PC-3 (cell line): Measurements from ENCODE around the gene SNAPC1. TPM values are rescaled to one million over a fixed set of nuclear protein-coding genes. Genes with fewer than 3 reads are reported as not detected.

Source experiments
- ATAC-seq: fragments of 200-7000 bp; cut with Tn5 transposase; 2 replicates; pipeline ENCODE4 v1.9.1; 2020; ENCODE audit warnings: mild to moderate bottlenecking, moderate library complexity
- BruUV-seq: library from RNA; stranded (reverse); fragments of 400-500 nt; replicated peaks from 2 replicates; lab custom pipeline; 2021; lab: Mats Ljungman, UMichigan
- CTCF ChIA-PET: fragments of 300-600 bp; sonication (Branson Sonifier 250); formaldehyde crosslinking; loops from one replicate; lab custom pipeline; 2022; ENCODE audit warnings: antibody characterized with exemption; lab: Charles Lee
- POLR2A ChIA-PET: fragments of 300-600 bp; sonication (Branson Sonifier 250); formaldehyde crosslinking; loops from one replicate; lab custom pipeline; 2022; ENCODE audit warnings: antibody characterized with exemption; ENCODE audit not compliant: unreplicated experiment; lab: Charles Lee
- DNase-seq: peaks from one replicate; pipeline ENCODE4 v3.0.0-alpha.2; 2015
- H2AFZ ChIP-seq: fragments of 300-600 bp; sonication (generic); 2 replicates; pipeline ENCODE4 v1.6.0; 2016; ENCODE audit warnings: antibody characterized with exemption, low read length
- H3F3A ChIP-seq: fragments of 300-600 bp; sonication (generic); one replicate; pipeline ENCODE4 v1.6.0; 2017; ENCODE audit warnings: antibody characterized with exemption, low read length, control low read depth, mild to moderate bottlenecking; ENCODE audit not compliant: unreplicated experiment
- H3K27ac ChIP-seq: fragments of 300-600 bp; sonication (generic); 2 replicates; pipeline ENCODE4 v1.5.1; 2016; ENCODE audit warnings: mild to moderate bottlenecking, low read length
- H3K27me3 ChIP-seq: fragments of 300-600 bp; sonication (generic); 2 replicates; pipeline ENCODE4 v1.6.1; 2016; ENCODE audit warnings: low read length, mixed read lengths
- H3K36me3 ChIP-seq: fragments of 300-600 bp; sonication (generic); 2 replicates; pipeline ENCODE4 v1.6.1; 2016; ENCODE audit warnings: low read depth, mixed run types, low read length, mixed read lengths
- H3K4me1 ChIP-seq: fragments of 300-600 bp; sonication (generic); 2 replicates; pipeline ENCODE4 v1.5.1; 2016; ENCODE audit warnings: low read length; ENCODE audit not compliant: insufficient read depth
- H3K4me2 ChIP-seq: fragments of 300-600 bp; sonication (generic); 2 replicates; pipeline ENCODE4 v1.6.0; 2016; ENCODE audit warnings: low read length
- H3K4me3 ChIP-seq: fragments of 300-600 bp; sonication (generic); 2 replicates; pipeline ENCODE4 v1.5.1; 2016; ENCODE audit warnings: mild to moderate bottlenecking, low read length, mixed read lengths
- H3K79me2 ChIP-seq: fragments of 300-600 bp; sonication (generic); 2 replicates; pipeline ENCODE4 v1.6.1; 2017; ENCODE audit warnings: low read length, mixed read lengths
- H3K9ac ChIP-seq: fragments of 300-600 bp; sonication (generic); 2 replicates; pipeline ENCODE4 v1.6.0; 2016; ENCODE audit warnings: mild to moderate bottlenecking, low read length
- H3K9me2 ChIP-seq: fragments of 300-600 bp; sonication (generic); replicated peaks from 2 replicates; pipeline ENCODE4 v1.6.1; 2016; ENCODE audit warnings: mixed run types, low read length, mixed read lengths
- H3K9me3 ChIP-seq: fragments of 300-600 bp; sonication (generic); 2 replicates; pipeline ENCODE4 v1.6.1; 2016; ENCODE audit warnings: low read length, mixed read lengths
- H4K20me1 ChIP-seq: fragments of 300-600 bp; sonication (generic); 2 replicates; pipeline ENCODE4 v1.6.1; 2016; ENCODE audit warnings: low read length, mixed read lengths
- EZH2 ChIP-seq: fragments of 300-600 bp; sonication (generic); IDR thresholded peaks from one replicate; pipeline ENCODE4 v1.6.1; 2017; ENCODE audit warnings: antibody characterized with exemption, mild to moderate bottlenecking, low read length; ENCODE audit not compliant: unreplicated experiment
- EZH2phosphoT487 ChIP-seq: fragments of 300-600 bp; sonication (generic); IDR thresholded peaks from 2 replicates; pipeline ENCODE4 v1.6.1; 2018; ENCODE audit warnings: mild to moderate bottlenecking, antibody characterized with exemption, low read length, borderline replicate concordance
- intact Hi-C: fragments of 100-400 bp; cut with micrococcal nuclease; formaldehyde crosslinking; loops from 2 replicates; pipeline ENCODE4 v1.9.0; 2023
- total RNA-seq: library from RNA; depleted of rRNA; stranded (reverse); fragments of >200 nt; gene quantifications from 2 replicates; pipeline ENCODE4 v1.2.3, GENCODE V29; 2014
- TF ChIP-seq, protein P1 (sequence below): fragments of 300-600 bp; sonication (generic); conservative IDR thresholded peaks from 2 replicates; pipeline ENCODE4 v1.5.1; 2017; ENCODE audit warnings: antibody characterized with exemption, low read depth, mild to moderate bottlenecking, low read length

SNAPC1 gene
- total RNA-seq, 1 experiment from 2014 or later = 26.7 TPM

DNA sequence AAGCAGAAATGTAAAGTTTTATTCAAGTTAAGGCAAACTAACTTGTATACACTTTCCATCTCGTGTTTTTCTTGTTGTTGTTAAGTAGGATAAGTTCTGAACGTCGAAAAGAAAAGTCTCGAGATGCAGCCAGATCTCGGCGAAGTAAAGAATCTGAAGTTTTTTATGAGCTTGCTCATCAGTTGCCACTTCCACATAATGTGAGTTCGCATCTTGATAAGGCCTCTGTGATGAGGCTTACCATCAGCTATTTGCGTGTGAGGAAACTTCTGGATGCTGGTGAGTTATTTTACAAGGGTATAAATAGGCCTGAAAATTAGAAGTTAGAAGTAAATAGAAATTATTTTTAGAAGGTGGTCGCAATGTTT is 41.9 kb upstream of the SNAPC1 start:
- H4K20me1 ChIP-seq = peaks cover 84% of the 10 kb centered on the region
- peaks cover 36% of the 10 kb centered on the region for H3K4me1 ChIP-seq
- peaks cover 43% of the 10 kb centered on the region for H3K36me3 ChIP-seq
- H3K27me3 ChIP-seq = no peaks in the 10 kb centered on the region
- peak overlapping the region; percentile 7 for H3K4me2 ChIP-seq
- H3K9me2 ChIP-seq = no peaks in the 10 kb centered on the region
- peaks cover 98% of the 10 kb centered on the region for H3K79me2 ChIP-seq
- H3K9me3 ChIP-seq = no peaks in the 10 kb centered on the region
- intact Hi-C loops = no loop called here
- H3K27ac ChIP-seq = peak overlapping the region; percentile 6
- no TSS peak for BruUV-seq
- H3F3A ChIP-seq = peaks cover 50% of the 10 kb centered on the region
- TF ChIP-seq, protein P1, sequence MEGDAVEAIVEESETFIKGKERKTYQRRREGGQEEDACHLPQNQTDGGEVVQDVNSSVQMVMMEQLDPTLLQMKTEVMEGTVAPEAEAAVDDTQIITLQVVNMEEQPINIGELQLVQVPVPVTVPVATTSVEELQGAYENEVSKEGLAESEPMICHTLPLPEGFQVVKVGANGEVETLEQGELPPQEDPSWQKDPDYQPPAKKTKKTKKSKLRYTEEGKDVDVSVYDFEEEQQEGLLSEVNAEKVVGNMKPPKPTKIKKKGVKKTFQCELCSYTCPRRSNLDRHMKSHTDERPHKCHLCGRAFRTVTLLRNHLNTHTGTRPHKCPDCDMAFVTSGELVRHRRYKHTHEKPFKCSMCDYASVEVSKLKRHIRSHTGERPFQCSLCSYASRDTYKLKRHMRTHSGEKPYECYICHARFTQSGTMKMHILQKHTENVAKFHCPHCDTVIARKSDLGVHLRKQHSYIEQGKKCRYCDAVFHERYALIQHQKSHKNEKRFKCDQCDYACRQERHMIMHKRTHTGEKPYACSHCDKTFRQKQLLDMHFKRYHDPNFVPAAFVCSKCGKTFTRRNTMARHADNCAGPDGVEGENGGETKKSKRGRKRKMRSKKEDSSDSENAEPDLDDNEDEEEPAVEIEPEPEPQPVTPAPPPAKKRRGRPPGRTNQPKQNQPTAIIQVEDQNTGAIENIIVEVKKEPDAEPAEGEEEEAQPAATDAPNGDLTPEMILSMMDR = no peak
- no peak for TF ChIP-seq EZH2phosphoT487
- TF ChIP-seq EZH2 = no peak
- no peak overlapping the region for H3K4me3 ChIP-seq
- no peak overlapping the region for H3K9ac ChIP-seq
- H2AFZ ChIP-seq = no peak overlapping the region
- POLR2A ChIA-PET = no interaction called here
- CTCF ChIA-PET = interaction anchor here (0.6 to 0.8 kb wide), 2 partner anchors 9 to 117 kb away, joined by 3 to 6 read pairs; no protein-coding TSS in a partner anchor
- ATAC-seq (0 out of 2 replicates have a peak, but pooled peaks have one; percentile 6), DNase-seq (peak; percentile 37)

GRCh38 chr14:61720741-61721140 is 41.5 kb upstream of the SNAPC1 start:
- POLR2A ChIA-PET = no interaction called here
- Histone ChIP-seq H3K27ac (peak overlapping the region; percentile 6), H3K4me3 (no peak overlapping the region), H3K36me3 (peaks cover 46% of the 10 kb centered on the region), H3K79me2 (peaks cover 98% of the 10 kb centered on the region), H3K9me3 (no peaks in the 10 kb centered on the region), H4K20me1 (peaks cover 79% of the 10 kb centered on the region), H3K27me3 (no peaks in the 10 kb centered on the region), H2AFZ (no peak overlapping the region), H3K4me2 (no peak overlapping the region), H3K4me1 (peaks cover 36% of the 10 kb centered on the region), H3F3A (peaks cover 45% of the 10 kb centered on the region), H3K9ac (no peak overlapping the region), H3K9me2 (no peaks in the 10 kb centered on the region)
- TF ChIP-seq EZH2 (no peak), EZH2phosphoT487 (no peak)
- TF ChIP-seq, protein P1 = no peak
- DNase-seq (peak; percentile 63), ATAC-seq (peak; percentile 21; the same call in 1 of the 2 replicates)
- BruUV-seq = no TSS peak
- CTCF ChIA-PET = interaction anchor here (0.8 kb wide), 1 partner anchor 8 kb away, joined by 6 read pairs; no protein-coding TSS in a partner anchor
- intact Hi-C loops = no loop called here

DNA sequence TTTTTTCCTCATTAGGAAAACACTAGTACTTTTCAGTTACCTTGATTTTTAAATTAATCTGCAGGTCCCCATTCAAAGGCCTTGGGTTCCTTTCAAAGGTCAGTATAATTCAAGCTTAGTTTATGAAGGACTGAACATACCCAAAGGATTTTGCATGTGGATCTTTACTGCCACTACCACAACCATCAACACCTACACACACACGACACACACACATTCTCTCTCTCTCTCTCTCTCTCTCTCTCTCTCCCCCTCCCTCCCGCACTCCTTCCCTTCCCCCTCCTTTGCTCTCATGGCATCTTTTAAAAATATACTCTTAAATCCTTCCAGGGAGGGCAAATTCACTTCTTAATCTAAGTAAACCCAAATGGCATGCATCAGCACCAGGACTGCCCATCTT is 38.1 kb upstream of the SNAPC1 start:
- peaks cover 52% of the 10 kb centered on the region for H3F3A ChIP-seq
- H3K9me2 ChIP-seq = no peaks in the 10 kb centered on the region
- no peaks in the 10 kb centered on the region for H3K9me3 ChIP-seq
- H3K27me3 ChIP-seq = no peaks in the 10 kb centered on the region
- POLR2A ChIA-PET = interaction anchor here (0.6 kb wide), 1 partner anchor 518 kb away, joined by 3 read pairs; no protein-coding TSS in a partner anchor
- ATAC-seq (no peak), DNase-seq (no peak)
- H3K9ac ChIP-seq = no peak overlapping the region
- intact Hi-C loops = no loop called here
- H2AFZ ChIP-seq = no peak overlapping the region
- H4K20me1 ChIP-seq = peaks cover 62% of the 10 kb centered on the region
- peaks cover 78% of the 10 kb centered on the region for H3K36me3 ChIP-seq
- TF ChIP-seq EZH2 (no peak), EZH2phosphoT487 (no peak)
- TF ChIP-seq, protein P1 = no peak
- no peak overlapping the region for H3K4me3 ChIP-seq
- no TSS peak for BruUV-seq
- no peak overlapping the region for H3K27ac ChIP-seq
- H3K79me2 ChIP-seq = peaks cover 97% of the 10 kb centered on the region
- CTCF ChIA-PET = interaction anchor here (0.7 kb wide), 1 partner anchor 455 kb away, joined by 8 read pairs; no protein-coding TSS in a partner anchor
- H3K4me2 ChIP-seq = no peak overlapping the region
- H3K4me1 ChIP-seq = peaks cover 22% of the 10 kb centered on the region
